ENCODE data around the gene BECN2. TPM values are rescaled to one million over a fixed set of nuclear protein-coding genes. Genes with fewer than 3 reads are reported as not detected.

The BECN2 gene
- total RNA-seq, 1 donor from 2014 or later: not detected

- Mint-ChIP-seq H3K27me3 (ENCODE audit: low read depth) (no peaks in the 10 kb centered on the region), H3K9me3 (no peaks in the 10 kb centered on the region), H3K4me3 (ENCODE audit: low read depth) (no peak overlapping the region), H3K27ac (no peak overlapping the region), H3K36me3 (ENCODE audit: low read depth) (no peaks in the 10 kb centered on the region), H3K4me1 (ENCODE audit: low read depth) (no peaks in the 10 kb centered on the region)
- no peak for DNase-seq (ENCODE audit: low spot score)
- intact Hi-C loops (cut with micrococcal nuclease): loop anchor here (10.0 kb wide), 1 partner anchor 98 kb away; no protein-coding TSS in a partner anchor
These were observed 35.2 kb downstream of the BECN2 start for GRCh38 chr1:241992734-241993133.

GRCh38 chr1:241994171-241994570 is 36.6 kb downstream of the BECN2 start:
- no peak for DNase-seq (ENCODE audit: low spot score)
- Mint-ChIP-seq H3K4me3 (ENCODE audit: low read depth) (no peak overlapping the region), H3K36me3 (ENCODE audit: low read depth) (no peaks in the 10 kb centered on the region), H3K9me3 (no peaks in the 10 kb centered on the region), H3K4me1 (ENCODE audit: low read depth) (peaks cover 6% of the 10 kb centered on the region), H3K27me3 (ENCODE audit: low read depth) (no peaks in the 10 kb centered on the region), H3K27ac (no peak overlapping the region)
- intact Hi-C loops (cut with micrococcal nuclease): loop anchor here (10.0 kb wide), 1 partner anchor 99 kb away; no protein-coding TSS in a partner anchor

- peaks cover 6% of the 10 kb centered on the region for H3K4me1 Mint-ChIP-seq (ENCODE audit: low read depth)
These were observed 39.9 kb downstream of the BECN2 start for GRCh38 chr1:241997401-241997998.

DNA sequence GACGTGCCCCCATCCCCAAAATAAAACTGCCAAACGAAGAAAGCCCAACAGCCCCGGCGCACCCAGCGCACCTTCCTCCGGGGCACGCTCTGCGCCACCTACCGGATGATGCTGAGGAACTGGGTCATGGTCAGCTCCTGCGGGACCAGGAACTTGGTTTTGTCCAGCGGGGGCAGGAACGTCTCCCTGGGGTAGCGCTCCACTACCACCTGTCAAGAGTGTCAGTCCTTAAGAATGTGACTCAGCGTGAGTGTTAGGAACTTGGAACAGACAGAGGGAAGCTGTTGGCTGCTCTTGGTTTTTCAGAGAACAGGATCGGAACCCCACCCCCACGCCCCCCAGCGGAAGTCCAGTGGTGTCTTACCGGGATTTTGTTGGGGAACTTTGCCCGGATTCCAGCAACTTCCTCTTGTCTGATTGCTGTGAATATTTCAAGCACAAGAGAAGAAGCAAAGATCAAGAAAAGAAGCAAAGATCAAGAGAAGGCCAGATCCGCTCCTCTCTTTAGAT is 40.9 kb downstream of the BECN2 start:
- no peaks in the 10 kb centered on the region for H3K36me3 Mint-ChIP-seq (ENCODE audit: low read depth)
- no peak overlapping the region for H3K27ac Mint-ChIP-seq
- H3K27me3 Mint-ChIP-seq (ENCODE audit: low read depth): no peaks in the 10 kb centered on the region
- no peaks in the 10 kb centered on the region for H3K9me3 Mint-ChIP-seq
- intact Hi-C loops (cut with micrococcal nuclease): loop anchor here (2.0 to 10.0 kb wide), 3 partner anchors 104 to 388 kb away; partner anchors contain the start of gene EXO1
- H3K4me3 Mint-ChIP-seq (ENCODE audit: low read depth): peak overlapping the region; percentile 68
- DNase-seq (ENCODE audit: low spot score): peak; percentile 26
- peaks cover 6% of the 10 kb centered on the region for H3K4me1 Mint-ChIP-seq (ENCODE audit: low read depth)

More at GRCh38 chr1:241997401-241997998, 39.9 kb downstream of the BECN2 start:
- no peak for DNase-seq (ENCODE audit: low spot score)
- Mint-ChIP-seq H3K27me3 (ENCODE audit: low read depth) (no peaks in the 10 kb centered on the region), H3K36me3 (ENCODE audit: low read depth) (no peaks in the 10 kb centered on the region), H3K27ac (no peak overlapping the region), H3K9me3 (no peaks in the 10 kb centered on the region), H3K4me3 (ENCODE audit: low read depth) (no peak overlapping the region)
- intact Hi-C loops (cut with micrococcal nuclease): loop anchor here (5.0 to 10.0 kb wide), 2 partner anchors 103 to 150 kb away; partner anchors contain the start of gene EXO1

DNA sequence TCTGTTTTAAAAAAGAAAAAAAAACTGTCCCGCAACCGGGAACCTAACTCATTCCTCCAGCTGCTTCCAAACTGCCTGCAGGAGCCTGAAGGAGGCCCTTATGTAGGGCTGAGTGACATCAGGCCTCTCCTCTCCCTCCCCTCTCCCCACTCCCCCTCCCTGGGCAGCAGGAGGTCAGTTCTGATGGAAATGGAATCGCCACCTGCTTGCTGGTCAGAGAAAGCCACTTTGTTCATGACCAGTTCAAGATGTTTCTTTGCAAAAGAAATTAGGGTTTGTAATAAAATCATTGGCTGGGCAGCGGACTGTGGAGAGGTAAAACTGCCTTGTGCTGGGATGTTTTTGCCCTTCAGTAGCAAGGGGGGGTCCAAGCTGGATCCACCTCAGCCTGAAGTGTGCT is 41.5 kb downstream of the BECN2 start, which contains the start of gene MAP1LC3C:
TSS of gene MAP1LC3C (minus strand) at position 73 of the 400 bp plus-strand sequence. CDS start 90 bp downstream, outside the sequence.
- peak within 1 kb of the TSS; percentile 68 for H3K4me3 Mint-ChIP-seq (ENCODE audit: low read depth)
- no peaks in the 10 kb centered on the region for H3K36me3 Mint-ChIP-seq (ENCODE audit: low read depth)
- intact Hi-C loops (cut with micrococcal nuclease): loop anchor here (2.0 to 10.0 kb wide), 3 partner anchors 104 to 388 kb away; partner anchors contain the start of gene EXO1

DNA sequence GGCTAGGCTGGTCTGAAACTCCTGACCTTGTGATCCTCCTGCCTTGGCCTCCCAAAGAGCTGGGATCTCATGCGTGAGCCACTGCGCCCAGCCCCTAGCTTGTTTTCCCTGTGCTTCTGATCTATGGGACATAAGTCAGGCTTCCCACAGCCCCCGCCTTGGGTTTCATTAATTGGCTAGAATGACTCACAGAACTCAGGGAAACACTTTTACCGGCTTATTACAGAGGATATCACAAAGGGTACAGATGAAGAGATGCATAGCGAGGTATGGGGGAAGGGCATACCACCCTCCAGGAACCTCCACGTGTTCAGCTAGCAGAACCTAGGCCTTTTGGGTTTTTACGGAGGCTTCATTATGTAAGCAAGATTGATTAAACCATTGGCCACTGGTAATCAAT is 42.9 kb downstream of the BECN2 start:
- Mint-ChIP-seq H3K27me3 (ENCODE audit: low read depth) (no peaks in the 10 kb centered on the region), H3K4me1 (ENCODE audit: low read depth) (peaks cover 6% of the 10 kb centered on the region), H3K9me3 (no peaks in the 10 kb centered on the region), H3K36me3 (ENCODE audit: low read depth) (no peaks in the 10 kb centered on the region), H3K4me3 (ENCODE audit: low read depth) (no peak overlapping the region), H3K27ac (no peak overlapping the region)
- no peak for DNase-seq (ENCODE audit: low spot score)
- intact Hi-C loops (cut with micrococcal nuclease): no loop called here

More for the DNA sequence above, 41.5 kb downstream of the BECN2 start, which contains the start of gene MAP1LC3C:
- H3K4me1 Mint-ChIP-seq (ENCODE audit: low read depth): peaks cover 6% of the 10 kb centered on the region
- H3K27me3 Mint-ChIP-seq (ENCODE audit: low read depth): no peaks in the 10 kb centered on the region
- no peak for DNase-seq (ENCODE audit: low spot score)
- H3K9me3 Mint-ChIP-seq: no peaks in the 10 kb centered on the region
- H3K27ac Mint-ChIP-seq: no peak within 1 kb of the TSS

DNA sequence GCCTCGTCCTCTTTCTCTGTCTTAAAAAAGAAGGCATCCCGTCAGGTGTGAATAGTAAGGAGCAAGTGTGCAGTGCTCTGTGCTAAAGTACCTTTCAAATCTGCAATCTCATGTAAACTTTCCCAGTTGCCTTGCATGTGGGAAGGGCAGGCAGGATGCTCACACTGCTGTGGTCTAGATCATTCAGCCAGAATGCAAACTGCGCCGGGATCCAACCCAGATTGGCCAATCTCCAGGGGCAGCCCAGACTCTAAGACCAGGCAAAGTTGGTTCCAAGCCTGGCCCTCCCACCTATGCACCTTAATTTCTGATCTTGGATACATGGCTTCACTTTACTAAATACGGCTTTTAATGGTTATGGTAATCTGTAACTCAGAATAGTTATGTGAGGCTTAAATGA is 44.5 kb downstream of the BECN2 start:
- Mint-ChIP-seq H3K4me3 (ENCODE audit: low read depth) (no peak overlapping the region), H3K27ac (no peak overlapping the region), H3K4me1 (ENCODE audit: low read depth) (peaks cover 6% of the 10 kb centered on the region), H3K36me3 (ENCODE audit: low read depth) (no peaks in the 10 kb centered on the region), H3K9me3 (no peaks in the 10 kb centered on the region), H3K27me3 (ENCODE audit: low read depth) (no peaks in the 10 kb centered on the region)
- intact Hi-C loops (cut with micrococcal nuclease): no loop called here
- no peak for DNase-seq (ENCODE audit: low spot score)

- no peaks in the 10 kb centered on the region for H3K36me3 Mint-ChIP-seq (ENCODE audit: low read depth)
- intact Hi-C loops (cut with micrococcal nuclease): no loop called here
- peaks cover 6% of the 10 kb centered on the region for H3K4me1 Mint-ChIP-seq (ENCODE audit: low read depth)
- no peaks in the 10 kb centered on the region for H3K27me3 Mint-ChIP-seq (ENCODE audit: low read depth)
- H3K27ac Mint-ChIP-seq: no peak overlapping the region
- H3K4me3 Mint-ChIP-seq (ENCODE audit: low read depth): no peak overlapping the region
- H3K9me3 Mint-ChIP-seq: no peaks in the 10 kb centered on the region
- DNase-seq (ENCODE audit: low spot score): no peak
These were observed 44.9 kb downstream of the BECN2 start for GRCh38 chr1:242002510-242002909.

- DNase-seq (ENCODE audit: low spot score): no peak
- Mint-ChIP-seq H3K9me3 (no peaks in the 10 kb centered on the region), H3K4me1 (ENCODE audit: low read depth) (no peaks in the 10 kb centered on the region), H3K27ac (no peak overlapping the region), H3K27me3 (ENCODE audit: low read depth) (peaks cover 1% of the 10 kb centered on the region), H3K36me3 (ENCODE audit: low read depth) (no peaks in the 10 kb centered on the region), H3K4me3 (ENCODE audit: low read depth) (no peak overlapping the region)
- intact Hi-C loops (cut with micrococcal nuclease): no loop called here
These were observed 47.4 kb downstream of the BECN2 start for GRCh38 chr1:242004751-242005495.

DNA sequence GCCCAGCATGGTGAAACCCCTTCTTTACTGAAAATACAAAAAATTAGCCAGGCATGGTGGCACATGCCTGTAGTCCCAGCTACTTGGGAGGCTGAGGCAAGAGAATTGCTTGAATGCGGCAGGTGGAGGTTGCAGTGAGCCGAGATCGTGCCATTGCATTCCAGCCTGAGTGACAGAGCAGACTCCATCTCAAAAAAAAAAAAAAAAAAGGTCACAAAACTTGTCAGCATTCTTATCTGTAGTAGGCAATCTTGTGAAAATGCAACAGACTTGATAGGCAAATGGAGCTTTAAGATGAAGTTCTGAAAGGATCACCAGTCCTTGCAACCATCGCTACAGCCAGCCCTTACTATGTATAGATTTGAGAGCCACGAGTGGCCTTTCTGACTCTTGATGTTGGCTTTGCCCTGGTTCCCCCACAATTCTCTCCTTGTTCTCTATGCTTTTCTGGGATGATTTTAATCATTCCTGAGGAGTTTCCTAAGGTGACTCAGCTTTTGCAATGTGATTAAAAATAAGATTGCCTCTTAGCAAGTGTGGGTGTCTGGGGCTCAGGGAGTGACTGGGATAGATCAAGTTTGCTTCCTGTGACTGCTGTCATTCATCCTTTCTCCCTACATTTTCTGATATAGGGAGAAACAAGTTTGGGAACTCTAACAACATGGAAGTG is 48.4 kb downstream of the BECN2 start:
- Mint-ChIP-seq H3K9me3 (no peaks in the 10 kb centered on the region), H3K4me3 (ENCODE audit: low read depth) (no peak overlapping the region), H3K27me3 (ENCODE audit: low read depth) (peaks cover 1% of the 10 kb centered on the region), H3K36me3 (ENCODE audit: low read depth) (no peaks in the 10 kb centered on the region), H3K4me1 (ENCODE audit: low read depth) (no peaks in the 10 kb centered on the region), H3K27ac (no peak overlapping the region)
- no peak for DNase-seq (ENCODE audit: low spot score)
- intact Hi-C loops (cut with micrococcal nuclease): no loop called here

DNA sequence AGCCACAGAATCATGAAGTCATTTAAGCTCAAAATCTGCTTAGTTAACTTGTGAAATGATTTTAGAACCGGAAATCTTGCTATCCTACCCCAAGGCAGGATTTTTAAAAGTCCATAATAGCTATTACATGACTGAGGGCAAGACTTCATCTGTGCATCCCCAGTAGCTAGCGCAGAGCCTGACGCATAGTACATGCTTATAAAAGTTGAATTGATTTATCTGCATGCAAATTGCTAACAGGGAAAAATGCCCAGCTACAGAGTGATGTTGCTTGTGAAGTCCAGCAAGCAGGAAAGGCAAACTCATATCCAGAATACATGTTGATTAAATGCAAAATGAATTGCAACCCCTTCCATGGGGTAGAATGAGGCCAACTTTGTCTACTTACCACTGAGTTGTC is 49.4 kb downstream of the BECN2 start:
- H3K27me3 Mint-ChIP-seq (ENCODE audit: low read depth): peaks cover 1% of the 10 kb centered on the region
- DNase-seq (ENCODE audit: low spot score): no peak
- no peak overlapping the region for H3K27ac Mint-ChIP-seq
- no peaks in the 10 kb centered on the region for H3K4me1 Mint-ChIP-seq (ENCODE audit: low read depth)
- intact Hi-C loops (cut with micrococcal nuclease): no loop called here
- no peak overlapping the region for H3K4me3 Mint-ChIP-seq (ENCODE audit: low read depth)
- H3K36me3 Mint-ChIP-seq (ENCODE audit: low read depth): no peaks in the 10 kb centered on the region
- no peaks in the 10 kb centered on the region for H3K9me3 Mint-ChIP-seq

Measured in activated T-helper 2 cell treated with anti-CD3 and anti-CD28 coated beads, Interferon-gamma antibody, Interleukin-2, Interleukin-4, amounts not matched to agents 10 μg/mL and 5 μg/mL and 100 μg/mL, durations not matched to agents 14 hours and 24 hours and 36 hours (primary cell).